Measurements from ENCODE around the gene AOPEP.

The AOPEP gene

DNA sequence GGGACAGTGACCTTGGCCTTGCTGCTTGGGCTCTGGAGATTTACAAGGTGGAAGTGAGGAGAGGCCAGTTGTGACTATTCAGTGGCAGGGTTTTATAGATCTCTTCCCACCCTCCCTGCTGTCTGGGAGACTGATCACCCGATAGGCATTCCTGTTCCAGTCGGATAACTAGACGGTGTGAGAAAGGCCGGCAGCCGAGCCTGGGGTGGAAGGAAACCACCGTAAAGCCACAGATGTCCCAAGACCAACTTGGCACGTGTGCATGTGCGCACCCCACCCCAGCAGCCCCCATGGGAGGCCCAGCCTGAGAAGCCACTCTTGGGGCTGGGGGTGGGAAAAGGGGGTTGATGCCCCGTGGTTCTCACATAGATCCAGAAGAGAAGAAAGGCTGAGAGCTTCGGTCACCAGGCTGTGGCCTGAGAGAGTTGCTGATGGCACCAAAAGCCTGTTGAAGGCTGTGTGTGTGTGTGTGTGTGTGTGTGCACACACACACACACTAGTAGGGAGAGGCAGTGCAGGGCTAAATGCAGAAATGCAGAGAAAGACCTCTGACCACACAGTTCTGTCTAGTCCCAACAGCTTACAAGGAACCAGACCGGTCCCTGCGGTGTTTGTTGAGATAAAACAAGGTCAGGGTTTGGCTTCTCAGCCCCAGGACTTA, 365.2 kb downstream of the AOPEP start:
- no peak for DNase-seq

DNA sequence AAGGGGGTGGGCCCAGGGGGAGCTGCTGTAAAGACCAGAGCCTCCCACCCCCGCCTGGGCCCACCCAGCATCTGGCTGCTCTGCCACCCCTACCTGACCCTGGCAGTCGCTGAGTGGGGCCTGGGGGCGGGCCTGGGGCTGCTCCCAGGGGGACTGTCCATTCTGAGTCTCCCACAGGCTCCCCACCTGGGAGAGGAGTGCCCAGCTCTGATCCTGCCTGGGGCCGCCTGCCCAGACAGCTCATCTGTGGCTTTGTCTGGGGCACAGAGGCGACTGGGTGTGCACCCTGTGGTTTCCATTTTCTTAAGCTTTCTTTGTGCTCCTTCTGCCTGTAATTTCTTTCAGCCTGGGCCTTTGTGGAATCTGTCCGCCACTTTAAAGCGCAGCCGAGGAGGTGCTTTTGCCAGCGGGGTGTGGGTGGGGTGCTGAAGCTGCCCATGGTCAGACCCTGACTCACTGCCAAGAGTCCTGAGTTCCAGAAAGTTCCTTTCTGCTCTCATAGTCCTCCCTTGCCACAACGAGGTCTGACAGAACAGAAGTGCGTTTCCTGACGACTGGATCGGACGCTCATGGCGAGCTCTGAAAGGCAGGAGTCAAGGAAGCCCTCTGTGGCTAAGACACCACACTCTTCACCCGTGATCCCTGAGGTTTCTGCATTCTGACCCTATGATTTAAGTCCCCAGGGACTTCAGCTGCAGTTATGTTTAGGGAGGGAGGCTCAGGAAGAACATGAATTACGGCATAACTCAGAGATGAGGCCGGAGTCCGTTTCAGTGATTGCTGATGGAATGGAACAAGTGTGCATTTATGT, 366.0 kb downstream of the AOPEP start:
- DNase-seq: no peak

- DNase-seq: no peak
Observed at GRCh38 chr9:95093586-95093985, 367.1 kb downstream of the AOPEP start.

DNA sequence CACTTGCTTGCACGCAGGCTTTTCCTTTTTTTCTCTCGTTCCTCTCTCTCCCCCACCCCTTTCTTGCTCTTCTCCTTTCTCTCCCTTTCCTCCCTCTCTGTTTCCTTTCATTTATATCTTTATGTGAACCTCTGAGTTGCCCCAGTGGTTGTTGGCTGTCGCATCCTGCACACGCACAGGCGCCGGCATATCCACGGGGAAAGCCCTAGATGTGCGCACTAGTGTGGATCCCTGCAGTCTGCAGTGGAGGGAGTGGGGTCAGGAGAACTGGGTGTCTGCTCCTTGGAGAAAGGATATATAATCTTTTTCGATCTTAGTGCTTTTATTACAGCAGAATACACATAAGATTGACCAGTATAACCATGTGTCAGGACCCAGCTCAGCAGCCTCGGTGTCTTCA, 367.5 kb downstream of the AOPEP start:
- DNase-seq: no peak

GRCh38 chr9:95095641-95096355, 369.3 kb downstream of the AOPEP start:
- DNase-seq: no peak

DNA sequence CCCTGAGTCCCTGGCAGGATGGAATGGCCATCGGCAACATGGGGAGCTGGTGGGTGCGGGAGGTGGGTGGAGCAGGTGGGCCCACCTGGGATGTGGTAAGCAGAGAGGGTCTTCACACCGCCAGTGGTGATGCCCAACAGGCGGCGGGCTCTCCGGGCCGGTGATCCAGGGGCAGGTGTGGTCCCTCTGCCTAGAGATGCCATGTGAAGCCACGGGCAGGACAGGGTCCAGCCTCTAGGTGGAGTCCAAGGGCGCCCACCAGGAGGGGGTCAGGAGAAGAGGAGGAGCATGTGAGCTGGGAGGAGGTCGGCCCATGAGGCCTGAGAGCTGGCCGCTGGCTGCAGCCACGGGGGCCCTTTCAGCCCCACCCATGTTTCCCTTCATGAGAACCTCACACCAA, 369.9 kb downstream of the AOPEP start:
- no peak for DNase-seq

DNA sequence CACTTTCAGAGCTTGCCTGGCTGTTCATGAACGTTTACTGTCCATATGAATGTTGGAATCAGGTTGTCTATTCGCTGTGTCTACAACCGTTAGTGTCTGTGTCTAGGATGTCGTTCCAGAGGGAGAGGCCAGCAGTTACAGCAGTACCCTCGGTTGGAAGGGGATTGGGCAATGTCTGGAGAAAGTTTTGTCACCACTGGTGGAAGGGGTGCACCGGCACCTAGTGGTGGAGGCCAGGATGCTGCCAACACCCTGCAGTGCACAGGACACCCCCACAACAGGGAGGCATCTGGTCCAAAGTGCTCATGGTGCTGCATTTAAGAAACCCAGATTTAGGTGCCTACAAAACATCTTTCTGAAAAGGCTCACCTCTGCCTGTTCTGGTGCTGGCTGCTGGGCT, 370.3 kb downstream of the AOPEP start:
- DNase-seq: no peak

DNA sequence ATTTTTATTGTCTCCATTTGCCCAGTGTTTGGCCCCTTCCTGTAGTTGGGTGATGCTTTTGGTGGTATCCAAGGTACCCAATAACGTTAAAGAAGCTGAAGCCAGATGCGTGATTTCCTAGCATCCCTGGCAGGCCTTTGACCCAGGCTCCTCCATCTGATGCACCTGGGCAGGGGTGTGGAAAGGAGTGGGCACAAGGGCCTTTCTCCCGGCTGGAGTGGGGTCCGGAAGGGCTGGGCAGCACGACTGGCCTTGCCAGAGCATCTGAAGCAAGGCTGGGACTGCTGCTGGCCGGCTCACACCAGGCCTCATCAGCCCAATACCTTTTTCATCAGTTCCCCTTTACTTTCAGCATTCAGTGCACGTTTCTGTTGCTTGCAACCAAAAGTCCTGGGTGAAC, 370.8 kb downstream of the AOPEP start:
- no peak for DNase-seq

- DNase-seq: no peak
Observed at GRCh38 chr9:95098391-95098921, 372.0 kb downstream of the AOPEP start.

DNA sequence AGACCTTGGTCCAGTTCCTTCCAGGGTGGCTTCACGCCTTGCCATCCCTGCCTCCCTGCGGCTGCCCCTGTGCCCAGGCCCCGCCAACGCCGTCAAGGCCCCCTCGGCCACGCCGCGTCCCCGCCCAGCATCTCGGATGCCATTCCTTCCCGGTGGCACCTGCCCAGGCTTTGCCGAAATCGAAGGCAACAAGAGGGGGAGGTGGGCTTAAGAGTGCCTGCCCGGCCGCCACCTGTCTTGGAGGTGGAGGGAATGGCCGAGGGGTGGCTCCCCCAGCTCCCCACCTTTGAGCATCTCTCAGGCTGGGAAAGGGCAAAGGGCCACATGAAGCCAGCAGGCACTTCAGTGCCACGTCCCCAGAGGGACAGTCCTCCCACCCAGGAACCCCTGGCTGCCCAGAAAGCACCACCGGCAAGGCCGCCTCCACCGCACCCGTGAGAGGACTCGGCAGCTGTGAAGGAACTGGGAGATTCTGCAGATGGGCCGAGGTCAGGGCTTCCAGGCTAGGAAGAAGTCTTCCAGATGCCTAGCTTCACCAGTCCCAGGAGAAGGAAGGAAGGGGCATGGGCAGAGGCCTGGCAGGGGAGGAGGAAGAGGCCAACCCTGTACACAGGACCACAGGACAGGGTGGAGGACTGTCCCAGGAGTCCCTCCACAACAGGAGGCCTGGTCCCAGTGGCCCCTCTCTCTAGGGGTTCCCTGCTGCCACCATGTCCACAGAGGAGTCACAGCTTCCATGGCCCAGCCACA, 373.0 kb downstream of the AOPEP start:
- DNase-seq: no peak

GRCh38 chr9:95100071-95100627, 373.6 kb downstream of the AOPEP start:
- no peak for DNase-seq

DNA sequence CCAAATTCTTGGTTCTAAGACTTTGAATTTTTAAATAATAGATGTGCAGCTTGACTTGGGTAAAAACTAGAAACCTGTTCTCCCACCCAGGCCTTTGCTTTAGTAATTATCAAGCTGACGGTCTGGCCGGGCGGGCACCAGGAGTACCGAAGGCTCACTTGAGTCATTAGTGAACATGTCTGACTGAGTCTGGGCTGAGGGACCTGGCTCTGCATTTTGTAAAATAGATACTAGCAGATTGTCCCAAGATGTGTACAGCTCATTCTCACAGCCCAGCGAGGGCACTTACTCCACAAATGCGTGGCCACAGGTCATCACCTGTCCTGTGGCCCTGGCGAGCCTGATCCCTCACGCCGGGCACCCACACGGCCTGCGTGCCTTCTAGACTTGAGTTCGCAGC, 374.8 kb downstream of the AOPEP start:
- no peak for DNase-seq

- DNase-seq: no peak
Observed at GRCh38 chr9:95102001-95102433, 375.5 kb downstream of the AOPEP start.

DNA sequence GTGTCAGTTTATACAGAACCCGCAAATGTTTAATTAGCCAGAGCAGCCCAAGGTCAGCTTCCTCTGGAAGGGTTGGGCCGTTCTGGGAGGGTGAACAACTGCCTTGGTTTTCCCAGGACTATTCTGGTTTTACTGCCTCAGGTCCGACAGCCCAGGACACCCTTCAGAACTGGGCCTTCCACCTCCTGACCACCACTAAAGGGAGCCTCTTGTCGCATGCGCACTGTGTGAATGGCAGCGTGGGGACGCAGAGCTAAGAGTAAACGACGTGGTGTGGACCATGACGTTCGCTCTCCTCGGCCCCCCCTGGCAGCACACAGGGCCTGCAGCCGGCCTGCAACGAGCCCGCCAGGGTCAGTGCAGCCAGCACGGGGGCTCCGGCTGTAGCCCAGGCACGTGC, 376.1 kb downstream of the AOPEP start:
- DNase-seq: no peak

- DNase-seq: no peak
Observed at GRCh38 chr9:95103281-95103771, 376.8 kb downstream of the AOPEP start.

DNA sequence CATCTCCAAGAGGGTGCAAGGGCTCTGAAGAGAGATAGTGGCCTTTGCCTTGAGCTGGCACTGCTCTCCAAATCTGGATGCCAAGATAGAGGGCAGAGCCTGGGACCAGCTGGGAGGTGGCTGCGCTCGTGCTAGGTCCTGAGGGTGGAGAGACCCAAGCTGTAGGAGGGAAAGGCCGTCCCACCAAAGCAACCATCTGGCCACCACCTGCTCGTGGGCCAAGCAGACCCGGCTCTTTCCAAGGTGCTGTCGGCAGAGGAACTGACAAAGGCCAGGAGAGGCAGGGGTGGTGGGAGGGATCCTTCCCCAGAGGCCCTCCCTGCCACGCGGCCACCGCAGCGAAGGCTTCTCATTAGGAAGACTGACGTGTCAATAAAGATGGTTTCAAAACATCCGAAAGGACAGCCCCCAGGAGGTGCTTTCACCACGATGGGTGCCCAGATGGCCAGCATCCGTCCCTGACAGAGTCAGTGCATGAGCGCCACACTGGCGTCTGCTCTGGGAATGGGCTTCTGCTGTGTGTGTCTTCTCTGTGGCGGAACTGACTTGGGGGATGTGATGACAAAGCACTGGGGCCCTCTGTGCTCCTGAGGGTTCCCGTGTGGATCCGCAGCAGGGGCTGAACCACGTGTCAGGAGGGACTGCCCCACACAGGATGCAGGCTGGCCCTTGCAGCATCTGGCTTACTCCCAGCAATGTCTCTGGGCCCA, 377.5 kb downstream of the AOPEP start:
- DNase-seq: no peak

DNA sequence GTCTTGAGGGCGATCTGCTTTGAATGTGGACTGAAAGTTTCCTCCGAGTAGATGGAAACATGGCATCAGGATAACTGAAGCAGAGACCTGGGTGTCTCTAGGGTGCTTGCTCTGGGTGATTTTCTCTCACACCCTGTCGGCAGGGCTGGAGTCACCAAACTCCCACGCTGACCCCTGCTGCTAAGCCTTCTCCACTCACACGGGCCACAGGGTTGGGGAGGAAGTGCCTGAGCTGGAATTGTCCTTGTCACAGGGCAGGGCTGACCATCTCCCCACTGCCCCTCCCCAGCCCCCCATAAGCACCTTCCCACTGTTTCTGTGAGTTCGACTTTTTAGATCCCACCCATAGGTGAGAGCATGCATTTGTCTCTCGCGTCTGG, 378.1 kb downstream of the AOPEP start:
- DNase-seq: no peak

DNA sequence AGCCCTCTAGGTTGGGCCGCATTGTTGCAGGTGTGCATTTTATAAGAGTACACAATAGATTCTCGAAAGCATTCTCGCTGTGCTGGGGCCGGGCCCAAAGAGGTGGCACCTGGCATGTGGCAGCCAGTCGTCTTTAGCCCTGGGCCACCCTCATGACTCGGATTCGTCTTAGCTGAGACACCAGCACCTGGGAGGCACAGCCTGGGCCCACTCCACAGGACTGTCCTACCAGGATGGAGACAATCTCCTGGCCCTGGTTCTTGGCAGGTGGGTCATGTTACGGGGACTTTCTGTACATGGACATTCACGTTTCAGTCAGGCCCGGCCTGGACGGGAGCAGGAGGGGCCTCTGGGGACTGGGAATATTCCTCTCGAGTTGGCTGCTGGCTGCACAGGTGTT, 378.5 kb downstream of the AOPEP start:
- DNase-seq: no peak

- DNase-seq: no peak
Observed at GRCh38 chr9:95105519-95106287, 379.2 kb downstream of the AOPEP start.

GRCh38 chr9:95107001-95107749, 380.7 kb downstream of the AOPEP start:
- DNase-seq: no peak
